HG02973 (cell line): ENCODE data around the gene KIF2B.
"Not testable (repeated sequence)": the region's sequence is repeated elsewhere in the genome, so short reads cannot be mapped to it uniquely, and the experiment has no call there.

ENCODE experiments used
- ATAC-seq: cut with Tn5 transposase; IDR thresholded peaks from one replicate; pipeline ENCODE4 v1.9.1; 2021; ENCODE audit warnings: moderate library complexity; ENCODE audit not compliant: unreplicated experiment

The KIF2B gene, protein sequence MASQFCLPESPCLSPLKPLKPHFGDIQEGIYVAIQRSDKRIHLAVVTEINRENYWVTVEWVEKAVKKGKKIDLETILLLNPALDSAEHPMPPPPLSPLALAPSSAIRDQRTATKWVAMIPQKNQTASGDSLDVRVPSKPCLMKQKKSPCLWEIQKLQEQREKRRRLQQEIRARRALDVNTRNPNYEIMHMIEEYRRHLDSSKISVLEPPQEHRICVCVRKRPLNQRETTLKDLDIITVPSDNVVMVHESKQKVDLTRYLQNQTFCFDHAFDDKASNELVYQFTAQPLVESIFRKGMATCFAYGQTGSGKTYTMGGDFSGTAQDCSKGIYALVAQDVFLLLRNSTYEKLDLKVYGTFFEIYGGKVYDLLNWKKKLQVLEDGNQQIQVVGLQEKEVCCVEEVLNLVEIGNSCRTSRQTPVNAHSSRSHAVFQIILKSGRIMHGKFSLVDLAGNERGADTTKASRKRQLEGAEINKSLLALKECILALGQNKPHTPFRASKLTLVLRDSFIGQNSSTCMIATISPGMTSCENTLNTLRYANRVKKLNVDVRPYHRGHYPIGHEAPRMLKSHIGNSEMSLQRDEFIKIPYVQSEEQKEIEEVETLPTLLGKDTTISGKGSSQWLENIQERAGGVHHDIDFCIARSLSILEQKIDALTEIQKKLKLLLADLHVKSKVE

DNA sequence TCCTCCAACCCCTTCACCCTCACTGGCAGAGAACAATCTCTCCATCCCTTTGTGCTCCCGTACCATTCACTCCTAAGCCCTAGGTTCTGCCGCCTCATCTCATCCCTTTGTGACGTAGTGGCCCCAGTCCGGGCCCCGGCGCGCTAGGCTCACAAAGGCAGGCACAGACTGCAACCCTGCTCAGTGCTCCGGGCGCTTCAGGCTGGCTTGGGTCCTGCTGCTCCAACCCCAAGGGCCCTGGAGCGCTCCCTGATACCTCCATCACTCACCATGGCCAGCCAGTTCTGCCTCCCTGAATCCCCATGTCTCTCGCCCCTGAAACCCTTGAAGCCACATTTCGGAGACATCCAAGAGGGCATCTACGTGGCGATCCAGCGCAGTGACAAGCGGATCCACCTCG is at the start of gene KIF2B:
KIF2B (plus strand) TSS at position 164 of the 400 bp plus-strand sequence; CDS start at position 271, 107 bp downstream.
- ATAC-seq: no peak

DNA sequence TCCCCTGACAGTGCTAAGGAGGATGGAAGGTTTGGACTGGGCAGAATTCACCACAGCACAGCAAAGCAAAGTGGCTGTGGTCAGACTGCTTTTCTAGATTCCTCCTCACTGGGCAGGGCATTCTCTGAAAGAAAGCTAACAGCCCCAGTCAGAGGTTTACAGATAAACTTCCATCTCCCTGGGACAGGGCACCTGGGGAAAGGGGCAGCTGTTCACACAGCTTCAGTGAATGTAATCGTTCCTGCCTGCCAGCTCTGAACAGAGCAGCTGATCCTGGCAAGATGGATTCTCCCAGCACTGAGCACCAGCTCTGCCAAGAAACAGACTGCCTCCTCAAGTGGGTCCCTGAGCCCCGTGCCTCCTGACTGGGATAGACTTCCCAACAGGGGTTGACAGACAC is 42.4 kb upstream of the KIF2B start:
- no peak for ATAC-seq

DNA sequence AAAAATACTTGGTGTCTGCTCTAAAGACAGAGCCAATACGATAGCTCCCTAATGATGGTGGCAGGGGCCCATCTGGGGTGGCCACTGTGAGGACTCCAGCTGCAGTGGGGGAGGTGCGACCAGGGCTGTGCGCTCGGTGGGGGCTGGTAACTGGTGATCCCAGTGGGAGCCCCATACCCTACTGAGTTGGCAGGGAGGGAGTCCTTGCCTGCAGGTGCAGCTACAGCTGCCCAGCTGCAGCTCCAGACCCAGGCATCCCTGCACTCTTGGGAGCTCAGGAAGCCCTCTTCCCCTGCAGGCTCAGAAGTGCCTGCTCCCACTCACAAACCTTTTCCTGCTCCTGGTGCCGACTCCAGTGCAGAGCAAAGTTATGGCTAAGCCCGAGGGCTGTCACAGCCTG is 31.2 kb upstream of the KIF2B start:
- ATAC-seq: no peak

DNA sequence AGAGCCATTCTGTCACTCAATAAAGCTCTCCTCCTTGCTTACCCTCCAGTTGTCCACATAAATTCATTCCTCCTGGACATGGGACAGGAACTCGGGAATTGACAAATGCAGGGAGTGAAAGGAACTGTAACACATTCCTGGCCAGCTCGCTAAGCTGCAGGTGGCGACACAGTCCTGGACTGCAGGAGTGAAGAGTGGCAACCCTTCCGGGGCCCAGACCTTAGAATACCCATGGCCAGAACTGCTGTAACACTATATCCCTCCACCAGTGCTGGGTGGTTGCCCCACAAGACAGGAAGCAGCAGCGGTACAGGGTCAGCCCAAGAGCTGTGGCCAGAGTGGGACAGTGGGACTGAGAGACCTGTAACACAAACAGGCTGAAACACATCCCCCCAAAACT is 30.3 kb upstream of the KIF2B start:
- ATAC-seq: no peak

DNA sequence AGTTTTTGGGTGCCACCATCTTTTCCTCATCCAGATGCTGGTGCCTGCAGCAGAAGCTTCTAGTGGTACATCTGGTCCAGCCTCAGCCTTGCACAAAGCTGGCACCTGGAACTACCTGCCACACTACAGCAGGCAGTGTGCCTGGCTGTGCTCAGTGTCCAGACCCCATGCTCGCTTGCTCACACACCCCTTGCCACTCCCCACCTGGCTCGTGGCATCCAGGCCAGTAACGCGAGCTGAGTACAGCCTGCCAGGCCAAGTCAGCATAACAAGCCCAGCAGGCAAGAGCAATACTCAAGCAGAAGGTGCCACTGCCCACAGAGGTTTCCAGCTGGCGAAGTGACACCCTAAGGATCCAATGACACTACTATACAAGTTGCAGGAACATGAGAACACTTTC is 29.7 kb upstream of the KIF2B start:
- ATAC-seq: no peak

DNA sequence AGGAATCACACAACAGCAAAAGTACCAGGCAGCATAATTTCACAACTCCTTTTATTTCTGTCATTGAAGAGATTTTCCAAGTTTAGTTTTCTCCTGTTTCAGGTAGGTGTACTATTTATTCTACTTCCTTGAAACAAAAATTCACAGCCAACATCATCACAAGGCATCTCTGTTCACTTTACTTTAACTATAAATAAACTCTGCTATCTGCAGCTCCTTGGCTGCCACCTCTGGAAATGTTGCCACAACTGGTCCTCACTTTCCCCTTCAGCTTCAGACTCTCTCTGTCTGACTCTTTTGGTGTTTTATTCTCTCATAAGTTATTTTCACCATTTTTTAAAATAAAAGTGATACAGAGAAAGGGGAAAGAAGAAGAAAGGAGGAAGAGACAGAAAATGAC is 27.9 kb upstream of the KIF2B start:
- no peak for ATAC-seq

DNA sequence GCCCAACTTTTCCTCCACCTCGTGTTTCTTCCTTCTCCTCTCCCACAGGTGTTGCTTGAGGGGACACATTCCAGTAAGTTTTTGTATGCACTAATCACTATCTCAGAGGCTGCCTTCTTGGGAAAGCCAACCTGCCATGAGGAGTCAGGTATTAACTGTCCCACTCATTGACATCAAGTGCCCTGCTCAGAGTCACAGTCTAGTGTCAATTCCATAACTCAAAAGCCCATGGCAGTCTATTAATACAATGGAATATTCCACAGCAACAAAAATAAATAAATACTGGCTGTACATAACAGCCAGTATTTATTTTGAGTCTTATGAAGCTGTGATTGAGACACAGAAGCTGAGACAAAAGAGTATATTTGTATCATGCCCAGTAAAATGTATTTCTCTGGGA is 26.1 kb upstream of the KIF2B start:
- no peak for ATAC-seq

DNA sequence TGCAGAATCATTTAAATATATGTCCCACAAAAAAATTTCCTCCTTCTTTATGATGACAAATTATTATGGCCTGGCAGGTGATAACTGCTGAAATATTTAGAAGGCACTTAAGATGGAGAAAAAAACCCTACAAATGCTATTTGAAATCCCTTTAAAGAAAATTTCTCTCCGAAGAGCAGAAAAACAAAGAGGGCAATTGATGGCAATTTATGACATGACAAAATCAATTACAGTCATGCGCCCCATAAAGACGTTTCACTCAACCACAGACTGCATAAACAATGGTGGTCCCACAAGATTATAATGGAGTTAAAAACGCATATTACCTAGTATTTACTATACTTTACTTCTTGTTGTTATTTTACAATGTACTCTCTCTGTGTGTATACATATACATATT is 25.2 kb upstream of the KIF2B start:
- ATAC-seq: no peak

DNA sequence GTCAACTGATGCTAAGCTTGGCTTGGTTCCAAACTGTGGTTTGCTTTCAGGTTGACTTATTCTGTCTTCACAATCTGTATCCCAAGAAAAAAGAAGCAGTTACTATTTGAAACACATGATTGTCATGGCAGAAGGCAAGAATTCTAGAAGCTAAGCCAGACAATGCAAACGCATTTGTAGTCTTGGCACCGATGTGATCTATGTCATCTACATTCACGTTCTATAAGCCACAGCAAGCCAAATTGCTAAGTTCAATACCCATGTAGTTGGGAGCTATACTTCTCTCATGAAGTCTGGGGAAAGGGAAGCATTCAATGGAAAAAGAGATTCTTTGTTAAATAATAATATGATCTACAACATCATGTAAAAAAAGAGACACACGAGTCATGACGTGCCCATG is 18.3 kb upstream of the KIF2B start:
- no peak for ATAC-seq

DNA sequence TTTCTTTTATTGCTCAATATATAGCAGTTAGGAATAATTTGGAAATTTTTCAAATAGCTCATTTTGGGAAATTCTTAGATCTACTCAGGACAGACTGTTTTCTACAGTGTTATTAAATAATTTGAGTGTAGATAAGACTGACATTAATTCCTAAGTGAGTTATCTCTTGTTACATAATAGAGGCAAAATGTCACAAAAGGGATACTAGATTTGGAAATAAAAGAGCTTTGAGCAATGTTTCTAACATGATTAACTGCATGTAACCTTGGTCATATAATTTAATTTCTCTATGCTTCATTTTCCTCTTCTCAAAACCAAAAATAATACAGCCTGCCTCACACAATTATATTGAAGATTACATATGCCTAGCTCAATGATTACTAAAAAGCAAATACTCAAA is 16.3 kb upstream of the KIF2B start:
- ATAC-seq: no peak

DNA sequence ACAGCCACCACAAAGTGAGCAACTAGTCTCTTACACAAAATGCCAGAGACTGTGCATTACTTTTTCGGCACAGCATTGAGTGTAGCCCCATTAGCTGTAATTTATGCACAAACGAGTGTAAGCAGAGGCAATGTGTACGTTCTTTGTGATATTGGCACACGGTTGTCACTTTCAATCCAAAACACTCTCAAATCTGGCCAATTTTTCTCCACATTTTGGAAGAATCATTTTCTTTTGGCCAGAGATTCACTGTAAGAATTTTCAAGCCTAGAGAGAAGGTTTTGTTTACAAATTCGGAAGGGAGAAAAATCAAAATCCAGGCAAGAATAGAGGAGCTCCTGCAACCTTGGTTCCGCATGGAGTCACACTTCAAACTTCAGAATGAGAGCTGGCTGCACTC is 15.4 kb upstream of the KIF2B start:
- ATAC-seq: no peak

DNA sequence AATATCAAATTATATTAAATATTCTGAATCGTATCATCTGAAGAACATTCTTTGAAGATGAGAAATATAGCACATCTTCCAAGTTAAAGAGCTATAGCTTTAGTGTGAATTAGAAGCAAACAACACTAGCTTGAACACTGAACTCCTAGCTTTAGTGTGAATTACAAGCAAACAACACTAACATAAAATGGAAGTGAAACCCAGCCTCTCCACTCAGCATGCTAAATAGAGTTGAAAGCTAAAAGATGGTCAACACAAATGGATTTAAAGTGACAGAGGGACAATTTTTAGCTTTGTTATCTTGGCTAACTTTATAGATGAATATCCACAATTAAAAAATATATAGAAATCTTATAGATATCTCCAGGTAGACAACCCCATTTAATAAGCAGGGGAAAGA is 4.5 kb upstream of the KIF2B start:
- ATAC-seq: no peak

DNA sequence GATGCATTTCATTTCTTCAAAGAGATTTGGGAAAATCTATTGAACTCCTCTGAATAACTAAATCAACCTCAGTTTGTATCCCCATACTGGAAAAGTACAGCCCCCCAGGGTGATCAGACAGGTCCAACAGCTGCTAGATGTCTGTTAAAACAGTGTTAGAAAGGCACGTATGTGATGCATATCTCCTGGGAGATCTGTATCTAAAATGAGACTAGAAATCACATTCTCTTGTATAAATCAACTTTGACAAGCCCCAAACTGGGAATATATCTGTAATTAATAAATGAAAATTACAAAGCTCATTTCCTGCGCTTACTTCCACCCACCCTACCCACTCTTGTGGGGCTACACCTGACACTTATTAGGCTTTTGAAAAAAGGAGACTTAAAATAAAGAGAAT is 3.8 kb upstream of the KIF2B start:
- no peak for ATAC-seq

DNA sequence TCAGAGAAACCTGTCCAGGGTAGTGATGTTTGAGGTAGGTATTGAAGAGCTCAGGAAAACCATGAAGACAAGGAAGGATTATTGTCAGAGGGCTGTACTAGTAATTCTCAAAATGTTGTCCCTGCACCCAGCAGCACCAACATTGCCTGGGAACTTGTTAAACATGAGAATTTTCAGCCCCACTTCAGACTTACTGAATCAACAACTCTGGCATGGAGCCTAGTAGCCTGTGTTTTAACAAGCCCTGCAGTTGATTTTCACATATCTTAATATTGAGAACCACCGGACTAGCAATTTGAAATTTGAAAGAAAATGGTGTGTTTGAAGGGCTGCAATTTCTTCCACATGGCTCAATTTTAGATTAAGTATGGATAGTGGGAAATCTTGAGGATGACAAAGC is 2.8 kb upstream of the KIF2B start:
- no peak for ATAC-seq

DNA sequence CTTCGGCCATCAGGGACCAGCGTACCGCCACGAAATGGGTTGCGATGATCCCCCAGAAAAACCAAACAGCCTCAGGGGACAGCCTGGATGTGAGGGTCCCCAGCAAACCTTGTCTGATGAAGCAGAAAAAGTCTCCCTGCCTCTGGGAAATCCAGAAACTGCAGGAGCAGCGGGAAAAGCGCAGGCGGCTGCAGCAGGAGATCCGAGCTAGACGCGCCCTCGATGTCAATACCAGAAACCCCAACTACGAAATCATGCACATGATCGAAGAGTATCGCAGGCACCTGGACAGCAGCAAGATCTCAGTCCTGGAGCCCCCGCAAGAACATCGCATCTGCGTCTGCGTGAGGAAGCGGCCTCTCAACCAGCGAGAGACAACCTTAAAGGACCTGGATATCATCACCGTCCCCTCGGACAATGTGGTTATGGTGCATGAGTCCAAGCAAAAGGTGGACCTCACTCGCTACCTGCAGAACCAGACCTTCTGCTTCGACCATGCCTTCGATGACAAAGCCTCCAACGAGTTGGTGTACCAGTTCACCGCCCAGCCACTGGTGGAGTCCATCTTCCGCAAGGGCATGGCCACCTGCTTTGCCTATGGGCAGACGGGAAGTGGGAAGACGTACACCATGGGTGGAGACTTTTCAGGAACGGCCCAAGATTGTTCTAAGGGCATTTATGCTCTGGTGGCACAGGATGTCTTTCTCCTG is 769 bp downstream of the KIF2B start:
- ATAC-seq: no peak

DNA sequence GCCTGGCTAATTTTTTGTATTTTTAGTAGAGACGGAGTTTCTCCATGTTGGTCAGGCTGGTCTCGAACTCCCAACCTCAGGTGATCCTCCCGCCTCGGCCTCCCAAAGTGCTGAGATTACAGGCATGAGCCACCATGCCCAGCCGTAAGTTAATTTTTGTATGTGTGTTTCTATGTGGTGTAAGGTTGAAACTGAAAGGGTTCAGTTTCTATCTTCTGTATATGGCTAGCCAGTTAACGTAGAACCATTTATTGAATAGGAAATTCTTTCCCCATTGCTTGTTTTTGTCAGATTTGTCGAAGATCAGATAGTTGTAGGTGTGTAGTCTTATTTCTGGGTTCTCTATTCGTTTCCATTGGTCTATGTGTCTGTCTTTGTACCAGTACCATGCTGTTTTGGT is 12.0 kb downstream of the KIF2B start:
- not testable (repeated sequence) for ATAC-seq

DNA sequence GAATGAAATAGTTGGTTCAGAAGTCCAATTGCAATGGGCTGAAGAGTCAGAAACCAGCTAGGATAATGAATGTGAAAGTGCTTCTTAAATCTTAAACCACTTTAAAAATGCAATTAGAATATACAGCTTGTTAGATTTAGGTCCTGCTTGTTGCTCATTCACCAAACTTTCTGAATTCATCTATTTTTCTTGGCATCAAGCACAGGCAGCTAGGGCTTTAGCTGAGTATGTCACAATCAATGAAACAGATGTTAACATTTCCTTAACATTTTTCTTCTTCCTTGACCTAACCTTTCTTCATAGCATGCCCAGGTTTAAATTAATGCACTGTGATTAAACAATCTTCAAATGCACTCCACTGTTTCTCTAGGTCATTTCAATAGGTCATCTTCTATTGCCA is 14.4 kb downstream of the KIF2B start:
- no peak for ATAC-seq

DNA sequence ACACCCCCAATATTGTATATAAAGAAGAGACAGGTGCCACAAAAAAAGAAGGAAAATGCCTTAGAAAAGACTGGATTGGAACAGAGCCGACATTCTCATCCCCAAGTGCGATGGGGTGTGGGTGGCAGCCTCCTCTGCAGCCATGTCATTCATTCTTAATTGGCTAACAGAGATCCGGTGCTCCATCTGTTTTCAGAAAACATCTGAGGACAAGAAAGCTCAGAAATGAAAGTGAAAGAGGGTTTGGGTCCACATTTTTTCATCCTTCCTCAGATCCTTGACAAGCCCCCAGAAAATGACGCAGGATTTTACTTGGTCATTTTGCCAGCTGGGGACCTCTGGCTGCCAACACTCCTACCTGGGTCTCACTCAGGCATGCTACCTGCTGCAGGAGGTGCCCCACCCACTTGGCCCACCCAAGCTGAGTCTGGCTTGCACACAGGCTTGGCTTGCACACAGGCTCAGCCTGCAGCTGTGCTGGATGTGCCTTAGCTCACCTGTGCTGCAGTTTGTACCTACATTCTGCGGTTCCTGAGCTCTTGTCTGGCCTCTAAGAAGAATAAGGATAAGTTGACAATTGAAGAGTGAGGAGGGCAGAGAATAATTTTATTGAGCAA is 21.9 kb downstream of the KIF2B start:
- ATAC-seq: no peak

DNA sequence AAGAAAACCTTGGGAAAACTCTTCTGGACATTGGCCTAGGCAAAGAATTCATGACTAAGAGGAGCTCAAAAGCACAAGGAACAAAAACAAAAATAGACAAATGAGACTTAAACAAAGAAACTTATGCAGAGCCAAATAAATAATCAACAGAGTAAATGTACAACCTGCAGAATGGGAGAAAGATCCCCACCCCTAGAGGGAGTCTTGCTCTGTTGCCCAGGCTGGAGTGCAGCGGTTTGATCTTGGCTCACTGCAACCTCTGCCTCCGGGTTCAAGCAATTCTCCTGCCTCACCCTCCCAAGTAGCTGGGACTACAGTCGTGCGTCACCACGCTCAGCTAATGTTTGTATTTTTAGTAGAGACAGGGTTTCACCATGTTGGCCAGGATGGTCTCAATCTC is 48.4 kb downstream of the KIF2B start:
- not testable (repeated sequence) for ATAC-seq
